GM19238 (cell line): Measurements from ENCODE around the gene PIK3AP1.
A peak's percentile ranks its signal among the peaks of the same experiment; 100 is the strongest.

ENCODE experiments used
- DNase-seq: peaks from one replicate; pipeline ENCODE4 v3.0.0; 2011; ENCODE audit warnings: low spot score; ENCODE audit not compliant: insufficient read length

The PIK3AP1 gene

DNA sequence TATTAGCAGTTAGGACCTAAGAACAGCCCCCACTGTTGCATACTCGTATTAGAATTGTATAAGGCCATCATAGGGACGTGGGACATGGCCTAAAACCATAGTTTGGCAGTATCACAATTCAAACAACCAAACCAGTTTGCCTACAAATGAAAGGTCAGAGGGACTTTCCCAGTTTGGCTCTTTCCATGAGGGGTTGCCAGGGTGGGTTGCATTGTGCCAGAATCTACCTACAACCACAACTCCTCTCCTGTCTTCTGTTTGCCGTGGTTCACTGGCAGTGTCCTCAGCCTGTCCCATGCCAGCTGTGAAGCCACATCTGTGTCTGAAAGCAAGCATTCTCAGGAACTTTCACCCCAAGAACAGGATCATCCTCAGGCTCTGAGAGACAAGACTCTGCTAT, 44.5 kb downstream of the PIK3AP1 start:
- no peak for DNase-seq

DNA sequence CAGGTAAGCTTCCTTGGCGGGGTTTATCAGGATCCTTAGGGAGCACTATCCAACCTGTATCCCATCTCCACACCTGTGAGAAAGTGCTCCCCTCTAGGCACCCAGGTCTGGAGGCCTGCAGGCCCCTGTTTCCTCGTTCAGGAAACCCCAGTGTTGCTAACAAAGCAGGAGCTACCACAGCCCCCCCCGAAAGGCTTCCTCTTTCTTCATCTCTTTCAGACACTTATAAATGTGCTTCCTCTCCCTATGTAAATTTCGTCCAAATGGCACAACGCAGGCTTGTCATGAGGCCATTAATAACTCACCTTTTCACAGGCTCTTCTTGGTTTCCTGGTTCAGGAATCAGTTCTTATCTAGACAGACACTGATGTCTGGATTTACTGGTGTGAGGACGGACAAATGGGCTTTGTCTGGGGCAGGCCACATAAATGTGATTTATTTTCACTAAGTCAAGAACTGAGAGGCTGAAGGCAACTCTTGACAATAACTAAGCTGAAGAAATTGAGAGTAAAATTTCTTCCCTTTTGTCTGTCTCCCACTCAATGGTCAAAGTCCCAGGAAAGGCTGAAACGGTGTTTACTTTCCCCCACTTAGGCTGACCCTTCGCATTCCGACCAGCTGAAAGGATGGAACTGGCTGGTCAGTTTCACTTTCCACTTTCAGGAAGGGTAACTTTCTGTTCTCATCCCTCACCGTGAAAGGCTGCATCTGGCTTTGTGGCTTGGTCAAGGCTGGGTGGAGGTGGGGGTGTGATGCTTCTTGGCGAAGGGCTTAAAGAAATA, 46.8 kb downstream of the PIK3AP1 start:
- DNase-seq, result peak; percentile 39

DNA sequence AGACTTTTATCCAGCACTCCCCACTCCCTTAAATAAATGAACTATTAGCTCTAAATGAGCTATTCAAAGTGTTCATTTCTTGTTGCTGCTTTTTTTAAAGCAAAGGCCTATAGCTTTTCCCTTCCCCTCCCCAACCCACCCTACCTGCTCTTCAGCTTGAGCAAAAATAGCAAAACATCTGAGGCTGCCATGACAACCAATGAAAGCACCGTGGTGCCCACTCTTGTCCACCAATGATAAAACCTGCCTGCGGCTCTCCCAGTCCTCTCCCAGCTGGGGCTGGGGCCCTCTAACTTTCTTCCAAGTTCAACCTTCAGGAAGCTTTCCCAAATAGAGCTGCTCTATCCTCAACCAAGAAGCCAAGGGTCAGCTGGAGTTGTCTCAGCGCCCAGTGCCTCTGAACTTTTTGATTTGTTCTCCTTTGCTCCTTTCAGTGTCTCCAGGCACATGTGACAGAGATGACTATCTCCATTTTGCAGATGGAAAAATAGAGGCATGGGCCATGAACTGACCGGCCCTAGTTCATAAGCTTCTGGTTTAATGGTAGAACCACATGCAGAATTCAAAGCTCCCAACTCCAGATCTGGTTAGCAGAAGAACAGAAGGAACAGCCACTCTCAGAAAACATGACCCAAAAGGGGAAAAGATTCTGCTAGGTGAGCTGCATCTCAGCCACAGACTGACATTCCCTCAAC, 47.7 kb downstream of the PIK3AP1 start:
- no peak for DNase-seq

GRCh38 chr10:96671211-96671890, 49.0 kb downstream of the PIK3AP1 start:
- DNase-seq, result no peak

DNA sequence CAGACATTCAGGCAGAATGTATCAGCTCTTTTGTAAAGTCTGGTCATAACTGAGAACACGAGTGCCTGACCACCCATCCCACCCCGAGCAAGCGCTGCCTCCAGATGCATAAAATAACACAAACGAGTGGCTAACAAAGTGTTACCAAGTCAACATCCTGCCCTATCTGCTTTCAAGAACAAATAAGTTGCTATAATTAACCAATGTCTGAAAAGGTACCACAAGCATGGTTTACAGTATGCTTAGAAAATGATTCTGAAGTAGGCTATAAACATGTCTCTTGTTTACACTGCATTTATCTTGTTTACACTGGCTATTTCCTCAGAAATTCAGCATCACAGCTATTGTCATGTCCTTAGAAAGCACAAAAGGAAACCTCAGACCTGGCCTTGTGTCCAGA, 49.5 kb downstream of the PIK3AP1 start:
- DNase-seq, result no peak

DNA sequence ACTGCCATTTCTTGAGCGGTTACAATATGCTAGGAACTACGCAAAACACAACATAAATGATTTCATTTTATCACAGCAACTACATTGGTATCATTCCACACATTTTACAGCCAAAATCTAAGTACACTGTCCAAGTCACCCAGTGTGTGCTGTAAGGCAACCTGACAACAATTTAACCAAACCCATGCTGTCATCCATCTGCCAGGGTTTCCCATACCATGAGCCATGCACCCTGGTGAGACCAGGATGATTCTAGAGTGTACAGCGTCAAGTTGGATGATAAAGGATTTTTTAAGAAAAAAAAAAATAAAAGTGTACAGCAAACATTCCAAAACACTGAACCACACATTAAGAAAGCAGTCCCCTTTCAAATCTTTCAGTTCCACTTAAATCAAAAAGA, 52.9 kb downstream of the PIK3AP1 start:
- no peak for DNase-seq

DNA sequence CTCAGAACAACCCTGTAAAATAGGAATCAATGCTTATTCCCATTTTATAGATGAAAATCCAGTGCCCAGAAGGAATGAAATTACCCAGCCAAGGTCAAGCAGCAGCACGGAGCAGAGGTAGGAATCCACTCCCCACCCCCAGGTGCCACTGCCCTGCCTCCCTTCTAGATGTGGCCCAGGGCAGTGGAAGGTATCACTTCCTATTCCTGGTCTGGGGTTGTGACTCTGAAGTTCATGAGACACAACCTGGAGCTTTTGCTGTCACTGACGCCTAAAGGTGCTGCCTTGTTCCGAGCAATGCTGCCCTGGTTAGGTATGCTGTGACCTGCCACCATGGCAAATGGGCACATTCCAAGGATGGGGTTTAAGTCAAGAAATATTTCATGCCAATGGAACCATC, 53.6 kb downstream of the PIK3AP1 start:
- DNase-seq, result no peak

DNA sequence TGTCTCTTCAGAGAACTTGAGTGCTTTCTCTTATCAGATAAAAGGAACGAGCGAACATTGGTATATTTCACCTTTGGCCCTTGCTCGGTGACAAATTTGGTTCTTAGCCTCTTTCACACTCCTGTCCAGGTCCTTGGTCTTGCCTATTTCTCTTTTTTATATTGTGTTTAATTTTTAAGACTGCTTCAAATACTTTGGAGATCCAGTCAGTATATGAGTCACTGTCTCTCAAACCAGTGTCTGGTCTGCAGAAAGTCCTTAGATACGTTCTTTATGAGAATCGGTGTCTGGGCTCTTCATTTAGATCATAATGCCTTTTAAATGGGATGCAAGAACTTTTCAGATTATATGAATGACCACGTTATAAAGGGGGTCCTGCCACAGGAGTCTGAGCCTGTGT, 55.0 kb downstream of the PIK3AP1 start:
- DNase-seq, result no peak

DNA sequence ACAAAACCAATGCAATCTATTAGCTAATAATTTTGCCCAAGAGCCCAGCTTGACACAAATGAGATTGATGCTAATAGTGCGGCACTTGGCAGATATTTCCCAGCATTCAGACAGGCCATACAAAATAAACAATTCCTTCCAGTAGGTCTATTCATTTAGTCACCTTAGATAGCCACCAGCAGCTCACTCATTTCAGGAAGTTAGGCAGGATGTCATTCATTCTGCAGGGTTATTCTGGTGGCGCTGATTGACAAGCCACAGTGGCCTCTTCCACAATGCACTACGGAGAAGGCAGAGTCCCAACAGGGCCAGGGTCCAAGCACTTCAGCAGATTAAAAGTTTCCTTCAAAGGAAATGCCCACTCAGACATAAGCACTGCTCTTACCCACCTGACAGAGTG, 55.8 kb downstream of the PIK3AP1 start:
- DNase-seq, result peak; percentile 18

DNA sequence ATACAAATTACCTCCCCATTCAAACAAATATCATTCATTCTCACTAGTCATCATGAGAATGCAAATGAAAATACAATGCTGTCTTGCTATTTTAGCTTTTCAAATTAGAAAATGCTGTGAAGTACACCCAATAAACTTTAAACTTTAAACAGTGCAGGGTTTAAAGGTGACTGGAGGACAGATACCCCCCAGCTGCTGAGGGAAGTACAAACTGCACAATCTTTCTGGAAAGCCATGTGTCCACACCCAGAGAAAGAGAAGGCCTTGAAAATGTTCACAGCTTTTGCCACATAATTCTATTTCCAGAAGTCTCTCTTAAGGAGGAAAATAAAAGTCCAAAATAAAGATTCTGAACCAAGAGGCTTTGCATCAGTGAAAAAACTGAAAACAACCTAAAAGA, 56.5 kb downstream of the PIK3AP1 start:
- DNase-seq, result no peak

- DNase-seq, result no peak
Measured at GRCh38 chr10:96661632-96662031, 58.7 kb downstream of the PIK3AP1 start.

DNA sequence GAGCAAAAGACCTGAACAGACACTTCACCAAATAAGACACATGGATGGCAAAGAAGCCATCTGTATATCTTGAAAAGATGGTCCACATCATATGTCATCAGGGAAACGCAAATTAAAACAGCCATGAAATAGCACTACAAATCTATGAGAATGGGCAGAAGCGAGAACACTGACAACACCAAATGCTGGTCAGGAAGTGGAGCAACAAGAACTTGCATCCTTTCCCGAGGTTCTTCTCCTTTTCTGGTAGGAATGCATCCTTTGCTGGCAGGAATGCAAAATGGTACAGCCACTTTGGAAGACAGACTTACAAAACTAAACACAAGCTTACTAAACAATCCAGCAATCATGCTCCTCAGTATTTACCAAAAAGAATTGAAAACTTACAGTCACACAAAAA, 60.0 kb downstream of the PIK3AP1 start:
- no peak for DNase-seq

DNA sequence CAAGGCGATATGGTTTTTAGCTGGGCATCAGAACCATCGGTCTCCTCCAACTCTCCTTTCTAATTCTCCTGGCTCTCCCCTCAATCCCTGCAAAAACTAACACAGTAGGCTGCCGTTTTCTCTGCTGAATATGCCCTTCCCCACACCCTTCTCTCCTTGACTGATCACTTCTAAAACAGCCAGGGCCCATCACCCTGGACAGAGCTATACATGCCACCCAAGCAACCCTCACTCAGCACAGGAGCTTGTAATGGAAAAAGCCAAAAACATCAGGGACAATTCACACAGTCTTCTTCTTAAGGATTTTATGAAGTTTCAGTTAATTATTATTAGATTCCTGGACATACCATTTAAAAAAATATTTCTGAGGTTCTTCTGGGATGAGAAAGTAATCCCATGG, 61.5 kb downstream of the PIK3AP1 start:
- no peak for DNase-seq

DNA sequence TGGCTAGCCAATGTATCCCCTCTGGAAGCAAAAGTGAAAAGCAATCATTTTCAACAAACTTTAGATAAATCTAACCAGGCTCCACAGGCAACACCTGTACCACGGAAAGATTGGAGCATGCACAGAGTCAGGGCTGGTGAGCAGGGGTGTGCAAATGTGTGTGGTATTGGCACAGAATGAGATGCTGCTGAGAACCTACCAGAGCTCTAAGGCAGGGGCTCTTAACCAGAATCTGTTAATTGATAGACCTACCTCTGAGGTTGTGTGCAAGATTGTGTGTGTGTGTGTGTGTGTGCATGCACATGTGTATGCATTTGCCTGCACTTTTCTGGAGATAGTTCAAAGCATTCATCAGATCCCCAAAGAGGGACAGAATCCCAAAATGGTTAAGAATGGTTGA, 62.9 kb downstream of the PIK3AP1 start:
- DNase-seq, result no peak

- no peak for DNase-seq
Measured at GRCh38 chr10:96656839-96657238, 63.5 kb downstream of the PIK3AP1 start.

DNA sequence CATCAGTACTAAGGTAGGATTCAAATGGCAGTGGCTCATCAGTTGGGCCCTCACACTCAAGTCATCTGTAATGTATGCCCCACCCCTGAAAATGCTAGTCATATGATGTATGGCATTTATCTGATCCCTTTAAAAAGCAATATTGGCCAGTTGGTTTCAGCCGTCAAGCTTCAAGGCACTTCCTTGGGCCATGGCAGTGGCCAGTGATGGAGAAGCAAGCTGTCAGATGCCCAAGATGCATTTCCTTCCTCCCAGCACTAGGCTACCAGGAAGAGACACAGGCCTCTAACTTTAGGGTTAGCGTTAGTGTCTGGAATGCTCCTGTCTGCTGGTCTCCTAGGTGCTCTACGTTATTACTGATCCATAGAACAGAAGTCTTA, 64.1 kb downstream of the PIK3AP1 start:
- no peak for DNase-seq

GRCh38 chr10:96655461-96656197, 64.7 kb downstream of the PIK3AP1 start:
- DNase-seq, result no peak

DNA sequence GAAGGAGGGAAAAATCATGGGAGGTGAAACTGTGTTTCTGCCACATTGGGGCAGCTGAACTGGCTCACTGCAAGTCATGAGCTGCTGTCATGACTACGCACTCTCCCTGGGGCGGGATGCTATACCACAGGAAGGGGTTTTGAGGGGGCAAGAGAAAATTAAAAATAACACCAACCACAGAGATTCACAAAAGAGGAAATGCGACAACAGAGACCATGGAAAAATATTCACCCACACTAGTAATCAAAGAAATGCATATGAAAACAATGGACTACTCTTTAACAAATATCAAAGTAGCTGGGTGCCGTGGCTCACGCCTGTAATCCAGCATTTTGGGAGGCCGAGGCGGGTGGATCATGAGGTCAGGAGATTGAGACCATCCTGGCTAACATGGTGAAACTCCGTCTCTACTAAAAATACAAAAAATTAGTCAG, 68.3 kb downstream of the PIK3AP1 start:
- DNase-seq, result peak; percentile 30

DNA sequence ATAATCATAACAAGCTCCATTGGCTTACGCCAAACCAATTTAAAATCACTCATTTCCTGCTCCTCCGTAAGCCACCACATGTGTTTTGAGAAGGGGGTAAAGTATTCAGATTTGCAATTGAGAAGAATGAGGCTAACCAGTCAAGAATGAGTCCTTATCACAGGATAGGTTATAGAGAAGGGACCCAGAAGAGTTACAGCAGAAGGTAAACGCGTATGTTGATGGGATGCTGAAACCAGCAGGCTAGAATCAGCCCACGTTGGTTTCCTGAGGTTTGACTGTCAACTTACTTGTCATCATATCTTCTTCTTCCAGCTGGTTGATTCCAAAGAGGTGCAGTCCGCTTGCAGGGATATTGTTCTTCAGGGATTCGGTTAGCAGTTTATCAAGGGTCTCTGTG, 69.4 kb downstream of the PIK3AP1 start:
- no peak for DNase-seq

DNA sequence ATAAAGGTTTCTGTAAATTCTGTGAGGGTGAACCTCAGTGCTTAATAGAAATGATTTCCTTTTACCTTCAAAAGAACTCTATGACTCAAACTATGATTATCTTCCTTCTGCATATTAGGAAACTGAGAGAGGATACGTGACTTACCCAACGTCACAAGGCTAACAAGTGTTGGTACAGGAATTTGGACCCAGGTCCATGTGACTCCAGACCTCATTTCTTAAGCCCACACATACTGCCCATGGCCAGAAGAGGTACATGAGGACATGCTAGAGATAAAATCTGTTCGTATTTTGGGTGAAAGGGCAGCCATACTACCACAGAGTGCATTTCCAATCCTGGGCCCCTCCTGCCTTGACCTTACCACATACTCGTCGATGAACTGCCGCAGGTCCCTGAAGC, 72.0 kb downstream of the PIK3AP1 start:
- no peak for DNase-seq

GRCh38 chr10:96647466-96647865, 72.8 kb downstream of the PIK3AP1 start:
- DNase-seq, result no peak

DNA sequence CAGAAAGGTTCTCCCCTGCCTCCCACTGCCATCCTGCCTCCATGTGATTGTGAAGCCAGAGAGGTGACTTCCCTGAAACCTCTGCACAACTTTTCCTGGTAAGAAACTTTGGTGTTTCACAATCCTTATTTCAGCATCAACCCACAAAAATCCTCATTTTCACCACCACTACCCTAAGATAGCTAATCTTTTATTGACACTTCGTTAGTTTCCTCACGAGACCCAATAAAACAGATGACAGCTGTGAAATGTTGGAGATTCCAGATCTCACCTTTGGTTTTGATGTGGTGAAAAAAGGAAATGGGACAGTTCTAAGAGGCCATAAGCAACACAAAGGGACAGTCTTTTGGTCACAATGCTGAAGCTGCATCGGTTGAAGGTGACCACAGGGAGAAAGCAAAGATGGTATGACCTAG, 73.6 kb downstream of the PIK3AP1 start:
- no peak for DNase-seq
